HCT116 (cell line): Measurements from ENCODE around the gene USP31. TPM values are rescaled to one million over a fixed set of nuclear protein-coding genes. Genes with fewer than 3 reads are reported as not detected.

Experiments used
- ATAC-seq: fragments of 200-7000 bp; cut with Tn5 transposase; 2 replicates; pipeline ENCODE4 v1.9.1; 2020; ENCODE audit warnings: mild to moderate bottlenecking, moderate library complexity
- BruUV-seq: library from RNA; stranded (reverse); fragments of 400-500 nt; replicated peaks from 2 replicates; lab custom pipeline; 2021; lab: Mats Ljungman, UMichigan
- CTCF ChIA-PET: fragments of 300-600 bp; sonication (Branson Sonifier 250); formaldehyde crosslinking; loops from one replicate; lab custom pipeline; 2021; ENCODE audit warnings: antibody characterized with exemption; lab: Charles Lee
- POLR2A ChIA-PET: fragments of 300-600, 350-600 bp; sonication (Branson Sonifier 250); formaldehyde crosslinking; loops from one replicate; lab custom pipeline; 2021; ENCODE audit warnings: antibody characterized with exemption; lab: Charles Lee
- RAD21 ChIA-PET, 2 experiments: fragments of 300-600 bp; sonication (Branson Sonifier 250); formaldehyde crosslinking; loops; one replicate each; lab custom pipeline; 2023; ENCODE audit warnings: low total read pairs in 2 of 2; ENCODE audit not compliant: uncharacterized antibody in 2 of 2, unreplicated experiment in 2 of 2, low non-redundant PET in 1 of 2; lab: Charles Lee
- DNase-seq: peaks from one replicate; pipeline ENCODE4 v3.0.0-alpha.2; 2010; ENCODE audit warnings: low read depth, low spot score
- H2AFZ ChIP-seq: fragments of 200-600 bp; shearing (Covaris generic), sonication (generic); 2 replicates; pipeline ENCODE4 v1.6.1; 2017; ENCODE audit warnings: low read depth, mixed run types, mixed read lengths, antibody characterized with exemption, low read length; ENCODE audit not compliant: poor library complexity, severe bottlenecking
- H3K27ac ChIP-seq: 2 replicates; pipeline ENCODE4 v1.5.1; 2012; ENCODE audit warnings: low read depth, low read length
- H3K27me3 ChIP-seq: fragments of 200-600 bp; sonication (generic); 2 replicates; pipeline ENCODE4 v1.6.1; 2016; ENCODE audit warnings: mixed run types, low read length, mixed read lengths; ENCODE audit not compliant: insufficient read depth
- H3K36me3 ChIP-seq, 2 experiments: fragments of 200-500 bp in 1 of 2; fragments of 200-600 bp in 1 of 2; sonication (Bioruptor generic) in 1 of 2; sonication (generic) in 1 of 2; 2 replicates each; pipeline versions ENCODE4 v1.5.1 to v1.6.1; 2014 to 2016; ENCODE audit warnings: low read length in 2 of 2, inconsistent platforms in 1 of 2, mixed read lengths in 1 of 2, mixed run types in 1 of 2; ENCODE audit not compliant: insufficient read depth in 2 of 2, control insufficient read depth in 1 of 2
- H3K4me1 ChIP-seq, 2 experiments: fragments of 200-600 bp in 1 of 2; sonication (generic) in 1 of 2; 2 replicates each; pipeline versions ENCODE4 v1.5.1 to v1.6.1; 2012 to 2017; ENCODE audit warnings: low read length in 2 of 2, inconsistent platforms in 1 of 2, mild to moderate bottlenecking in 1 of 2, mixed read lengths in 1 of 2, mixed run types in 1 of 2, moderate library complexity in 1 of 2; ENCODE audit not compliant: insufficient read depth in 2 of 2, control insufficient read depth in 1 of 2
- H3K4me2 ChIP-seq: fragments of 200-600 bp; sonication (generic); 2 replicates; pipeline ENCODE4 v1.6.1; 2017; ENCODE audit warnings: mixed run types, low read length, mixed read lengths
- H3K4me3 ChIP-seq, 2 experiments: fragments of 200-600 bp in 1 of 2; sonication (generic) in 1 of 2; replicated peaks in 1 of 2; 2 replicates each; pipeline ENCODE4 v1.5.1; 2011 to 2016; ENCODE audit warnings: low read length in 2 of 2, control low read depth in 1 of 2, low read depth in 1 of 2, mild to moderate bottlenecking in 1 of 2, mixed read lengths in 1 of 2, mixed run types in 1 of 2
- H3K79me2 ChIP-seq: fragments of 200-600 bp; sonication (generic); 2 replicates; pipeline ENCODE4 v1.6.1; 2017; ENCODE audit warnings: mild to moderate bottlenecking, mixed run types, low read length, moderate library complexity, mixed read lengths; ENCODE audit not compliant: insufficient read depth
- H3K9ac ChIP-seq: fragments of 200-600 bp; sonication (generic); 2 replicates; pipeline ENCODE4 v1.6.1; 2016; ENCODE audit warnings: low read length, mixed read lengths
- H3K9me2 ChIP-seq: fragments of 200-600 bp; sonication (generic), shearing (Covaris generic); 2 replicates; pipeline ENCODE4 v1.6.1; 2017; ENCODE audit warnings: mixed run types, mild to moderate bottlenecking, moderate library complexity; ENCODE audit not compliant: insufficient read depth
- H3K9me3 ChIP-seq, 2 experiments: fragments of 200-500 bp in 1 of 2; fragments of 200-600 bp in 1 of 2; sonication (Bioruptor generic) in 1 of 2; sonication (generic) in 1 of 2; 2 replicates each; pipeline ENCODE4 v1.6.1; 2014 to 2017; ENCODE audit warnings: low read length in 2 of 2, mixed read lengths in 2 of 2, inconsistent platforms in 1 of 2, low read depth in 1 of 2, mild to moderate bottlenecking in 1 of 2, mixed run types in 1 of 2, moderate library complexity in 1 of 2; ENCODE audit not compliant: control insufficient read depth in 1 of 2, insufficient read depth in 1 of 2
- H4K20me1 ChIP-seq: fragments of 200-600 bp; sonication (generic), shearing (Covaris generic); 2 replicates; pipeline ENCODE4 v1.6.1; 2017; ENCODE audit warnings: mixed run types, mild to moderate bottlenecking, moderate library complexity; ENCODE audit not compliant: insufficient read depth
- CBX3 ChIP-seq: IDR thresholded peaks from 2 replicates; pipeline ENCODE4 v1.6.1; 2012; ENCODE audit warnings: low read depth
- CEBPB ChIP-seq: IDR thresholded peaks from 2 replicates; pipeline ENCODE4 v1.6.1; 2012; ENCODE audit warnings: low read depth
- CTCF ChIP-seq, 3 experiments: fragments of 200-600 bp in 1 of 3; sonication (generic) in 1 of 3; IDR thresholded peaks in 2 of 3; conservative IDR thresholded peaks in 1 of 3; 2 replicates each; pipeline ENCODE4 v1.5.1; 2012 to 2017; ENCODE audit warnings: low read depth in 2 of 3, low read length in 2 of 3, antibody characterized with exemption in 1 of 3, borderline replicate concordance in 1 of 3, control low read depth in 1 of 3, mild to moderate bottlenecking in 1 of 3, mixed read lengths in 1 of 3, mixed run types in 1 of 3, moderate library complexity in 1 of 3; ENCODE audit not compliant: insufficient read depth in 1 of 3
- EGR1 ChIP-seq: IDR thresholded peaks from 2 replicates; pipeline ENCODE4 v1.6.1; 2012; ENCODE audit warnings: low read depth
- EZH2phosphoT487 ChIP-seq: fragments of 200-600 bp; IDR thresholded peaks from 2 replicates; pipeline ENCODE4 v1.6.1; 2018; ENCODE audit warnings: antibody characterized with exemption, borderline replicate concordance
- FOSL1 ChIP-seq: IDR thresholded peaks from 2 replicates; pipeline ENCODE4 v1.6.1; 2012; ENCODE audit warnings: low read depth
- MAX ChIP-seq: IDR thresholded peaks from 2 replicates; pipeline ENCODE4 v1.6.1; 2012
- POLR2AphosphoS5 ChIP-seq: IDR thresholded peaks from 2 replicates; pipeline ENCODE4 v1.6.1; 2011; ENCODE audit warnings: mild to moderate bottlenecking, low read depth, low read length, moderate library complexity
- RAD21 ChIP-seq: IDR thresholded peaks from 2 replicates; pipeline ENCODE4 v1.6.1; 2012; ENCODE audit warnings: low read depth, mild to moderate bottlenecking
- SP1 ChIP-seq: IDR thresholded peaks from 2 replicates; pipeline ENCODE4 v1.6.1; 2012; ENCODE audit warnings: low read depth
- TCF7L2 ChIP-seq: IDR thresholded peaks from 2 replicates; pipeline ENCODE4 v1.7.0; 2011; ENCODE audit warnings: borderline replicate concordance, inconsistent platforms; ENCODE audit not compliant: insufficient read depth, insufficient read length; ENCODE audit errors: extremely low read depth
- YY1 ChIP-seq: IDR thresholded peaks from 2 replicates; pipeline ENCODE4 v1.6.1; 2011; ENCODE audit warnings: low read length, low read depth, moderate library complexity, mild to moderate bottlenecking; ENCODE audit not compliant: insufficient replicate concordance; ENCODE audit errors: extremely low read depth
- ZBTB33 ChIP-seq: IDR thresholded peaks from 2 replicates; pipeline ENCODE4 v1.6.1; 2011; ENCODE audit warnings: mild to moderate bottlenecking, low read length, moderate library complexity; ENCODE audit not compliant: insufficient replicate concordance; ENCODE audit errors: extremely low read depth
- ZNF274 ChIP-seq: fragments of 200-500 bp; sonication (Bioruptor generic); IDR thresholded peaks from 2 replicates; pipeline ENCODE4 v1.6.1; 2014; ENCODE audit warnings: mild to moderate bottlenecking, low read depth, low read length, inconsistent platforms
- intact Hi-C: fragments of 100-400 bp; cut with micrococcal nuclease; formaldehyde crosslinking; loops from 2 replicates; pipeline ENCODE4 v1.10.0; 2022
- total RNA-seq: library from RNA; stranded (reverse); gene quantifications from one replicate; pipeline ENCODE4 v1.2.1, GENCODE V29; 2021; ENCODE audit not compliant: unreplicated experiment

Gene USP31
- total RNA-seq, 1 experiment from 2014 or later, result 12.2 TPM

GRCh38 chr16:23066676-23067075 is 82.6 kb downstream of the USP31 start:
- ChIA-PET POLR2A (no interaction called here), RAD21 (no interaction called here), CTCF (no interaction called here)
- Histone ChIP-seq H2AFZ (no peak overlapping the region), H3K79me2 (no peaks in the 10 kb centered on the region), H3K4me3 (no peak overlapping the region), H3K4me1 (no peaks in the 10 kb centered on the region), H3K36me3 (peaks cover 12 to 13% of the 10 kb centered on the region in 2 experiments; a peak in 2 of 4 replicates), H3K9me2 (no peaks in the 10 kb centered on the region), H4K20me1 (no peaks in the 10 kb centered on the region), H3K27ac (no peak overlapping the region), H3K9ac (no peak overlapping the region), H3K4me2 (no peak overlapping the region), H3K9me3 (no peaks in the 10 kb centered on the region), H3K27me3 (no peaks in the 10 kb centered on the region)
- TF ChIP-seq FOSL1 (no peak), CTCF (IDR thresholded peaks at IDR 0.05 in 2 of 3, conservative IDR thresholded peaks at IDR 0.05 in 1 of 3; ENCODE audit: borderline replicate concordance in 1 of 3, insufficient read depth in 1 of 3, low read depth in 2 of 3, low read length in 2 of 3) (no peak), TCF7L2 (no peak)
- DNase-seq (no peak), ATAC-seq (no peak)
- BruUV-seq, result no TSS peak
- intact Hi-C loops, result no loop called here

- ChIA-PET POLR2A (no interaction called here), CTCF (no interaction called here), RAD21 (no interaction called here)
- Histone ChIP-seq H2AFZ (no peak overlapping the region), H3K9ac (no peak overlapping the region), H3K27me3 (no peaks in the 10 kb centered on the region), H3K27ac (no peak overlapping the region), H3K36me3 (peaks cover 10 to 12% of the 10 kb centered on the region in 2 experiments; a peak in 2 of 4 replicates), H3K79me2 (no peaks in the 10 kb centered on the region), H3K4me1 (no peaks in the 10 kb centered on the region), H3K9me3 (no peaks in the 10 kb centered on the region), H3K4me3 (no peak overlapping the region), H3K4me2 (no peak overlapping the region), H3K9me2 (no peaks in the 10 kb centered on the region), H4K20me1 (no peaks in the 10 kb centered on the region)
- DNase-seq, result no peak
- no TSS peak for BruUV-seq
- intact Hi-C loops, result loop anchor here (5.0 kb wide), 1 partner anchor 877 kb away; no protein-coding TSS in a partner anchor
- ATAC-seq, result no peak
- no peak for TF ChIP-seq CBX3
- no peak for TF ChIP-seq FOSL1
- no peak for TF ChIP-seq MAX
- TF ChIP-seq POLR2AphosphoS5, result no peak
- no peak for TF ChIP-seq EGR1
- no peak for TF ChIP-seq EZH2phosphoT487
- TF ChIP-seq ZNF274, result no peak
- TF ChIP-seq CEBPB, result no peak
- TF ChIP-seq SP1, result no peak
- TF ChIP-seq TCF7L2, result no peak
- no peak for TF ChIP-seq ZBTB33
- TF ChIP-seq YY1, result no peak
- no peak for TF ChIP-seq RAD21
- TF ChIP-seq, all 23 proteins: peak for 0
Observed at GRCh38 chr16:23064639-23065038, 84.6 kb downstream of the USP31 start.
